Coronary artery (tissue), 2 donors: ENCODE data around the gene FBXL2.
"Not testable (repeated sequence)": the region's sequence is repeated elsewhere in the genome, so short reads cannot be mapped to it uniquely, and the experiment has no call there.

Experiments used
- DNase-seq: peaks from one replicate; pipeline ENCODE4 v3.0.0-alpha.2; 2017; ENCODE audit warnings: low spot score
- H3K27ac ChIP-seq, 2 donors: fragments of 200-600 bp; sonication (generic); one replicate each; pipeline ENCODE4 v1.5.1; 2016 to 2019
- H3K4me3 ChIP-seq: fragments of 200-600 bp; sonication (generic); 2 replicates; pipeline ENCODE4 v1.5.1; 2016; ENCODE audit warnings: mild to moderate bottlenecking, moderate library complexity
- CTCF ChIP-seq: fragments of 200-600 bp; sonication (generic); IDR thresholded peaks from one replicate; pipeline ENCODE4 v1.5.1; 2019; ENCODE audit warnings: antibody characterized with exemption

FBXL2 gene

GRCh38 chr3:33426630-33427317, 149.5 kb downstream of the FBXL2 start:
- no peak for DNase-seq
- H3K27ac ChIP-seq: no peak overlapping the region
- H3K4me3 ChIP-seq: no peak overlapping the region
- no peak for TF ChIP-seq CTCF

- Histone ChIP-seq H3K4me3 (no peak overlapping the region), H3K27ac (no peak overlapping the region)
- TF ChIP-seq CTCF: no peak
- no peak for DNase-seq
Observed at GRCh38 chr3:33428734-33429133, 151.5 kb downstream of the FBXL2 start.

DNA sequence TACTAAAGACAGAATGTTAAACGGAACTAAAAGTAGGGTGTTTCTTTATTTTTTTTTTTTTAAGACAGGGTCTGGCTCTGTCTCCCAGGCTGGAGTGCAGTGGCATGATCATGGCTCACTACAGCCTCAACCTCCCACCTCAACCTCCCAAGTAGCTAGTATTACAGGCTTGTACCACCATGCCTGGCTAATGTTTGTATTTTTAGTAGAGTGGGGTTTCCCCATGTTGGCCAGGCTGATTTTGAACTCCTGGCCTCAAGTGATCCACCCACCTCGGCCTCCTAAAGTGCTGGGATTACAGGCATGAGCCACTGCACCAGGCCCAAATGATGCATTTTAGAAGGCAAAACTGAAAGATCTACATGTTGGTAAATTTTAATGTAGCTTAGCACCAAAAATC, 152.1 kb downstream of the FBXL2 start:
- not testable (repeated sequence) for H3K27ac ChIP-seq, H3K4me3 ChIP-seq, DNase-seq

- DNase-seq: no peak
- Histone ChIP-seq H3K27ac (no peak overlapping the region), H3K4me3 (no peak overlapping the region)
- TF ChIP-seq CTCF: no peak
Observed at GRCh38 chr3:33430061-33430460, 152.8 kb downstream of the FBXL2 start.

DNA sequence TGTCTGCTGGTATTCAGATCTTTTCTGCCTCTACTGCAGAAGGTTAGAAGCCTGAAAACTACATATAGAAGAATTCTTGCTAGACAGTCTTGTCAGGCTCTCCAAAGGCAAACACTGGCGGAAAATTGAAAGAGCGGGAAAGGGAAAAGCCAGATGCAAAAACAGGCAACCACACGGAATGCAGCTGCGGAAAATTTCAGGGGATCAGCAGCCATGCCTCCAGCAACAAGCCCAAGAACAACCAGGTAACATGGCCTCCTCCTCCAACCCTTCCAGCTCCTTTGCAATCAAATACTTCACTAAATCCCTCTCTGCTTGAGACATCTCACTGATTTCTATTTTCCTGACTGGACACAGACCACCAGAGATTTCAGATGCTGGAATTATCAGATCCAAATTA, 153.3 kb downstream of the FBXL2 start:
- Histone ChIP-seq H3K27ac (no peak overlapping the region), H3K4me3 (no peak overlapping the region)
- DNase-seq: no peak
- no peak for TF ChIP-seq CTCF

GRCh38 chr3:33433843-33434242, 156.6 kb downstream of the FBXL2 start:
- Histone ChIP-seq H3K27ac (no peak overlapping the region), H3K4me3 (no peak overlapping the region)
- no peak for DNase-seq
- TF ChIP-seq CTCF: no peak
